ENCODE results near the gene SNU13. TPM values are rescaled to one million over a fixed set of nuclear protein-coding genes. Genes with fewer than 3 reads are reported as not detected.

The SNU13 gene
- total RNA-seq, 2 donors from 2014 or later = 120 to 148 TPM

Other genes starting within 250 kb of the SNU13 start
- gene TOB2, start 242.1 kb downstream of the SNU13 start, total RNA-seq = 10 to 100 TPM; 30.8 to 44.0 TPM
- 10 to 100 TPM; 31.7 to 39.6 TPM for gene PHF5A, start 220.2 kb downstream of the SNU13 start, total RNA-seq
- gene ACO2, start 219.8 kb downstream of the SNU13 start, total RNA-seq = 10 to 100 TPM; 77.2 to 81.9 TPM
- 10 to 100 TPM; 11.2 to 19.5 TPM for gene POLR3H, start 144.4 kb downstream of the SNU13 start, total RNA-seq
- not detected for gene CSDC2, start 127.9 kb downstream of the SNU13 start, total RNA-seq
- 10 to 100 TPM; 23.1 to 25.3 TPM for gene PMM1, start 99.0 kb downstream of the SNU13 start, total RNA-seq
- gene DESI1, start 67.8 kb downstream of the SNU13 start, total RNA-seq = 10 to 100 TPM; 16.3 to 19.1 TPM
- gene XRCC6, start 67.6 kb downstream of the SNU13 start, total RNA-seq = 100 to 1,000 TPM; 147 to 165 TPM
- gene MEI1, start 10.6 kb upstream of the SNU13 start, total RNA-seq = 10 to 100 TPM; 53.8 to 60.9 TPM
- 10 to 100 TPM; 13.7 to 14.2 TPM for gene CCDC134, start 111.8 kb upstream of the SNU13 start, total RNA-seq
- gene SREBF2, start 144.2 kb upstream of the SNU13 start, total RNA-seq = 100 to 1,000 TPM; 102 to 106 TPM
- gene SHISA8, start 226.2 kb upstream of the SNU13 start, total RNA-seq = 1 to 10 TPM in 1 of 2 donors, not detected in 1; 1.6 TPM
- 10 to 100 TPM; 10.2 to 23.9 TPM for gene TNFRSF13C, start 237.9 kb upstream of the SNU13 start, total RNA-seq